GM18909 (cell line): ENCODE measurements around the gene PEMT.

Experiments used
- ATAC-seq: cut with Tn5 transposase; IDR thresholded peaks from one replicate; pipeline ENCODE4 v1.9.1; 2021; ENCODE audit warnings: mild to moderate bottlenecking; ENCODE audit not compliant: unreplicated experiment, poor library complexity

The PEMT gene

GRCh38 chr17:17555906-17556305 is 35.6 kb downstream of the PEMT start:
- no peak for ATAC-seq

GRCh38 chr17:17555151-17555550 is 36.4 kb downstream of the PEMT start:
- ATAC-seq, result no peak

- no peak for ATAC-seq
Measured at GRCh38 chr17:17554266-17554665, 37.2 kb downstream of the PEMT start.

- no peak for ATAC-seq
Measured at GRCh38 chr17:17553217-17554195, 38.0 kb downstream of the PEMT start.

- no peak for ATAC-seq
Measured at GRCh38 chr17:17552351-17553216, 38.9 kb downstream of the PEMT start.

GRCh38 chr17:17551361-17551760 is 40.1 kb downstream of the PEMT start:
- no peak for ATAC-seq

- no peak for ATAC-seq
Measured at GRCh38 chr17:17549732-17550366, 41.7 kb downstream of the PEMT start.

GRCh38 chr17:17548044-17548443 is 43.5 kb downstream of the PEMT start:
- ATAC-seq, result no peak

GRCh38 chr17:17547210-17547764 is 44.2 kb downstream of the PEMT start:
- no peak for ATAC-seq

- ATAC-seq, result no peak
Measured at GRCh38 chr17:17546399-17547185, 44.9 kb downstream of the PEMT start.

- no peak for ATAC-seq
Measured at GRCh38 chr17:17545984-17546383, 45.5 kb downstream of the PEMT start.

- no peak for ATAC-seq
Measured at GRCh38 chr17:17545031-17545820, 46.3 kb downstream of the PEMT start.

- ATAC-seq, result no peak
Measured at GRCh38 chr17:17542906-17543635, 48.4 kb downstream of the PEMT start.

GRCh38 chr17:17541640-17542001 is 49.9 kb downstream of the PEMT start:
- ATAC-seq, result no peak

- ATAC-seq, result no peak
Measured at GRCh38 chr17:17540935-17541639, 50.4 kb downstream of the PEMT start.

GRCh38 chr17:17540278-17540906 is 51.1 kb downstream of the PEMT start:
- ATAC-seq, result no peak

- no peak for ATAC-seq
Measured at GRCh38 chr17:17539591-17539990, 51.9 kb downstream of the PEMT start.
